D721Med (cell line): ENCODE results near the gene TNP2.

Experiments used
- DNase-seq: peaks from one replicate; pipeline ENCODE4 v3.0.0; 2011; ENCODE audit warnings: low spot score; ENCODE audit not compliant: insufficient read length
- FAIRE-seq: peaks from 2 replicates; lab custom pipeline; 2011; peaks lifted over from hg19 to GRCh38; lab: Jason Lieb, UNC
- TF ChIP-seq, protein P1 (sequence below): IDR thresholded peaks from 2 replicates; pipeline ENCODE4 v1.5.1; 2012; ENCODE audit warnings: mild to moderate bottlenecking, control low read depth; ENCODE audit not compliant: insufficient read depth; ENCODE audit errors: missing control alignments

Gene TNP2

DNA sequence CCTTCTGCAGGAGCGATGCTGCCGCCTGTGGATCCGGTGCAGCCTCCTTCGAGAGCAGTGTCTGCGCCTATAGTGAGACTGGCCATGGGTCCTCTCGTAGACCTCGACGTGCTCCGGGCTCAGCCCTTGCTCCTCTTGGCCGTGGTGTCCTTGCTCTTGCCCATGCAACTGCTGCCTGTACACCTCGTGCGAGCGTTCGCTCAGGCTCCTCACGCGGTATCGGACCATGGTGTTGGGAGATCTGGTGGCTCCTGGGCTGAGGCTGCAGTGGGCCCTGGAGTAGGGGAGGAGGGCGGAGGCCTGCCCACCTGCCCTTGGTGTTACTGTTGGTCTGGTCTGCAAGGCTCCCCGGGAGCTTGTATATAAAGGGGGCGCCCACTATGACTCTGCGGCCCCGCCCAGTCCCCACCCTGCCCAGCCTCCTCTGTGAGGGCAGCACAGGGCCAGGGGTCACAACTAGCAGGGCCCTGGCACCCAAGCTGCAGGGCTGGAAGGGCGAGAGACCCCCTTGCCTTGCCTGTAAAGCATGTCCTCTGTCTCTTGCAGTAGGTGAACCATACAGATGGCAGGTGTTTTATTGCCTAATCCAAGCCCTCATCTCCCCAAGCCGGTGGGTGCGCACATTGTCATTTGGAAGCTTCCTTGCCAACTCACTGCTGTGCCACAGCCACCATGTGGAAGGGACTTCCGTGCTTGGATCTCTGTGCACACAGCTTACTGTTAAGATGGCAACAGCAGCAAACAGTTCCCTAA, 7.2 kb upstream of the TNP2 start, which contains the start of gene PRM2:
PRM2 (minus strand) TSS at position 338 of the 753 bp plus-strand sequence; CDS start at position 228, 110 bp downstream.
- DNase-seq (no peak), FAIRE-seq (no peak)

DNA sequence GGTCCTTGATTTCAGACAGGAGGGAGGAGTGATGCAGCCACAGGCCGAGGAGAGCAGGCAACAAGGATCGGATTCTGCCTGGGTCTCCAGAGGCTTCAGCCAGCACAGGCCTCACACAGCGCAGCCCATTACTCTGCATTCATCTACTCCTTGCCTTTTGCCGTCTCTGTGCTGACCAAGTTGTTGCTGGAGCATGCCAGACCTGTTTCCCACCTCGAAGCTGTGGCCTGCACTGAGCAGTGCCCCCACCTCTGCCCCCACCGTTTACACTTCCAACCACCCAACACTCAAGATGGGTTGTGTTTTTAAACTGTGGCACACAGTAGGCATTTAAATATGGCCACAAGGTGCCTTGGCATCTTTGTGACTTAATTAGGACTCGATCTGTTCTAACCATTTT, 5.8 kb upstream of the TNP2 start:
- TF ChIP-seq, protein P1, sequence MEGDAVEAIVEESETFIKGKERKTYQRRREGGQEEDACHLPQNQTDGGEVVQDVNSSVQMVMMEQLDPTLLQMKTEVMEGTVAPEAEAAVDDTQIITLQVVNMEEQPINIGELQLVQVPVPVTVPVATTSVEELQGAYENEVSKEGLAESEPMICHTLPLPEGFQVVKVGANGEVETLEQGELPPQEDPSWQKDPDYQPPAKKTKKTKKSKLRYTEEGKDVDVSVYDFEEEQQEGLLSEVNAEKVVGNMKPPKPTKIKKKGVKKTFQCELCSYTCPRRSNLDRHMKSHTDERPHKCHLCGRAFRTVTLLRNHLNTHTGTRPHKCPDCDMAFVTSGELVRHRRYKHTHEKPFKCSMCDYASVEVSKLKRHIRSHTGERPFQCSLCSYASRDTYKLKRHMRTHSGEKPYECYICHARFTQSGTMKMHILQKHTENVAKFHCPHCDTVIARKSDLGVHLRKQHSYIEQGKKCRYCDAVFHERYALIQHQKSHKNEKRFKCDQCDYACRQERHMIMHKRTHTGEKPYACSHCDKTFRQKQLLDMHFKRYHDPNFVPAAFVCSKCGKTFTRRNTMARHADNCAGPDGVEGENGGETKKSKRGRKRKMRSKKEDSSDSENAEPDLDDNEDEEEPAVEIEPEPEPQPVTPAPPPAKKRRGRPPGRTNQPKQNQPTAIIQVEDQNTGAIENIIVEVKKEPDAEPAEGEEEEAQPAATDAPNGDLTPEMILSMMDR, result no peak
- FAIRE-seq (no peak), DNase-seq (no peak)

More for the DNA sequence above, 7.2 kb upstream of the TNP2 start, which contains the start of gene PRM2:
- TF ChIP-seq, protein P1, result no peak

DNA sequence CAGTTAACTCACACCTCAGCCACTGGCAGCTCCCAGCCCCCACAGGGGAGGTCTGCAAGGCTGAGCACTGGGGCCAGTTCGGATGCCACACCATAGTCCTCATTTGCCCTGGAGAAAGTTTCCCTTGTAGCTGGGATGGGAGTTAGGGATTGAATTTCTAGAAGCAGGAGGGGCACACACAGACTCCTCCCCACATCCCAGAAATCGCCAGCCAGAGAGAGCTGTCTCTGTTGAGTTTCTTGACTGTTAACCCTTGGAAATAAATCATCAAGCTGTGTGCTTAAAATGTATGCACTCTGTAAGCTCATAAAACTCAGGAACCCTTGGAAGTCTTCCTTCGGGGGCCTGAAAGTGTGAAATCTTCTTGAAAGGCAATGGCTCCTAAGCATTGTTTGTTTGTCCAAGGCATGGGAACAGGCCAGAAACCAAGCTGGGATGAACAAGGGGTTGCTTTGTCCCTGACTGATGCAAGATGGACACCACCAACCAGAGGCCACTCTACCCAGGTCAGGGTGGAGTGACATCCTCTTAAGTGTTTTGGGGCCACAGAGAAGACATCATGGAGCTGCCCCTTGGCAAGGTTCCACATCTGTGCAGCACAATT, 4.7 kb upstream of the TNP2 start:
- TF ChIP-seq, protein P1, result no peak
- FAIRE-seq (no peak), DNase-seq (no peak)

DNA sequence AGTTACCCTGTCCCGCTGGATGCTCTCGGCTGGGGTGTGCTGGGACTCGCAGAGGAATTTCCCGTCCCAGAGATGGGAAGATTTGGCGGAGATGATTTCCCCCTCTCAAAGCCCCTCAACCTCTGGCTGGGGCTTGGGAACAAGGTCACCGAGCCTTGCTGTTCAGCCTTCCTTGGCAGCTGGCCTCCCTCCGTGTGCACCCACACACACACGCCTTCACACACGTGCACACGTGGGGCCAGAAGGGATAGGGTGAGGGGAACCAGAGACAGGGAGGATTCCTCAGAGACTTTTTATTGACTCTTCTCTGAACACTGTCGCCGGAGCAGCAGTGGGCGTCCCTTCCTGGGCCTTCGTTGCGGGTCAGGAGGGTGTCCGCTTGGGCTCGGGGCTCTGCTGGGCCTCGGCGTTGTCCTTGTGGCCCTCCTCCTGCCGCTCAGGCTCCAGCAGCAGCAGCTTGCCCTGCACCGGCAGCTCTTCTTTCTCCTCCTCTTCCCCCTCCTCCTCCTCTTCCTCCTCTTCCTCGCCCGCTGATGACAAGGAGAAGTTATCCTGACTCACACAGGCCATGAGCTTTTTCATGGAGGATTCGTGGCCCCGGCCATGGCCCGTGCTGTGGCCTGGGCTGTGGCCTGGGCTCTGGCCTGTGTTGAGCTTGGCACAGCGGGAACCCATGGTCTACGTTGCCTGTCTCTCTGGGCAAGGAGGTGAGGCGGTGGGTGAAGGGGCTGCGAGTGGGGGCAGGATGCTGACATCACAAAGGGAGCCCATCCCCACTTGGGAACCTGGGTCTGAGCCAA, 4.0 kb upstream of the TNP2 start, which contains the start of gene PRM3:
PRM3 (minus strand) TSS at position 709 of the 800 bp plus-strand sequence; CDS start at position 675, 34 bp downstream.
- no peak for FAIRE-seq
- TF ChIP-seq, protein P1, result no peak
- DNase-seq, result no peak

DNA sequence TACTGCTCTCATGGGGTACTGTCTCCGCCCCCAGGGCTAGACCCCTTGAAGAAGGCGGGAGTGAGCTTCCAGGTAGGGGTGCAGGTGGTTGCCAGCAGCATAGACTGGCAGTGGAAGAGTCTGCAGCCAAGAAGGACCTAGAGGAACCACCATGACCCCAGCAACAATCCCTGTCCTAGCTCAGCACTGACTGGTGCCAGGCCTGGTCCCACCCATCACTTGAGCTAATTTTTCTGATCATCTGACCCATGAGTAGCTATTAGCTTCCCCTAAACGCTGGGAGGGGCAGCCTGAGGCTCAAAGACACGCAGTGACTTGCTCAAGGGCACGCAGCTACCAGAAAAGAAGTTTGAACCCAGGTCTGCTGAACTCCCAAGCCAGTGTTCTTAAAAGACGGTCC, 3.4 kb upstream of the TNP2 start:
- DNase-seq (no peak), FAIRE-seq (no peak)
- TF ChIP-seq, protein P1, result no peak

DNA sequence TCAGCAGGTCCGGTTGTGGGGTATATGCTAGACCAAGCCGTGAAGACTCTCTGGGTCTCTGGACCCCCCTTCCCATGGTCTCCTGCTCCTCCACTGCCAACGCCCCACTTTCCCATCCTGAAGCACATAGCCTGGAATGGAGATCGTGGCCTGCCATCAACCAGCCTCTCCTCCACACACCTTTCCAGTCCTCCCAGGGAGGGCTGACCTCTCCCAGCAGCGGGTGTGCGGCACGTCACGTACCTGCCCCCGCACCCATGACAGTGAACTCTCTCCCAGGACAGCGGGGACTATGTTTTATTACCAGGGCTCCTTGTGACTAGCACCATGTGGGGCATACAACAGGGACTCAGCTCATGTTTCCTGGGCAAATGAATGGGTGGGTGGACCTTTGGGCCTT, 2.5 kb upstream of the TNP2 start:
- no peak for DNase-seq
- no peak for FAIRE-seq
- TF ChIP-seq, protein P1, result no peak
